GM19455 (cell line): ENCODE measurements around the gene AJAP1.
"Not testable (repeated sequence)": the region's sequence is repeated elsewhere in the genome, so short reads cannot be mapped to it uniquely, and the experiment has no call there.

ENCODE experiments used
- ATAC-seq: cut with Tn5 transposase; IDR thresholded peaks from one replicate; pipeline ENCODE4 v1.9.1; 2021; ENCODE audit not compliant: unreplicated experiment

The AJAP1 gene, protein sequence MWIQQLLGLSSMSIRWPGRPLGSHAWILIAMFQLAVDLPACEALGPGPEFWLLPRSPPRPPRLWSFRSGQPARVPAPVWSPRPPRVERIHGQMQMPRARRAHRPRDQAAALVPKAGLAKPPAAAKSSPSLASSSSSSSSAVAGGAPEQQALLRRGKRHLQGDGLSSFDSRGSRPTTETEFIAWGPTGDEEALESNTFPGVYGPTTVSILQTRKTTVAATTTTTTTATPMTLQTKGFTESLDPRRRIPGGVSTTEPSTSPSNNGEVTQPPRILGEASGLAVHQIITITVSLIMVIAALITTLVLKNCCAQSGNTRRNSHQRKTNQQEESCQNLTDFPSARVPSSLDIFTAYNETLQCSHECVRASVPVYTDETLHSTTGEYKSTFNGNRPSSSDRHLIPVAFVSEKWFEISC

GRCh38 chr1:4653796-4654725 lies at the start of gene AJAP1:
AJAP1 (plus strand) TSS chr1:4654609; CDS start chr1:4655426, 817 bp downstream.
- no peak for ATAC-seq

GRCh38 chr1:4605158-4605557 lies 49.3 kb upstream of the AJAP1 start:
- ATAC-seq = no peak

GRCh38 chr1:4611563-4612341 lies 42.7 kb upstream of the AJAP1 start:
- no peak for ATAC-seq

- no peak for ATAC-seq
Observed at GRCh38 chr1:4612991-4613390, 41.4 kb upstream of the AJAP1 start.

- no peak for ATAC-seq
Observed at GRCh38 chr1:4613606-4614370, 40.6 kb upstream of the AJAP1 start.

DNA sequence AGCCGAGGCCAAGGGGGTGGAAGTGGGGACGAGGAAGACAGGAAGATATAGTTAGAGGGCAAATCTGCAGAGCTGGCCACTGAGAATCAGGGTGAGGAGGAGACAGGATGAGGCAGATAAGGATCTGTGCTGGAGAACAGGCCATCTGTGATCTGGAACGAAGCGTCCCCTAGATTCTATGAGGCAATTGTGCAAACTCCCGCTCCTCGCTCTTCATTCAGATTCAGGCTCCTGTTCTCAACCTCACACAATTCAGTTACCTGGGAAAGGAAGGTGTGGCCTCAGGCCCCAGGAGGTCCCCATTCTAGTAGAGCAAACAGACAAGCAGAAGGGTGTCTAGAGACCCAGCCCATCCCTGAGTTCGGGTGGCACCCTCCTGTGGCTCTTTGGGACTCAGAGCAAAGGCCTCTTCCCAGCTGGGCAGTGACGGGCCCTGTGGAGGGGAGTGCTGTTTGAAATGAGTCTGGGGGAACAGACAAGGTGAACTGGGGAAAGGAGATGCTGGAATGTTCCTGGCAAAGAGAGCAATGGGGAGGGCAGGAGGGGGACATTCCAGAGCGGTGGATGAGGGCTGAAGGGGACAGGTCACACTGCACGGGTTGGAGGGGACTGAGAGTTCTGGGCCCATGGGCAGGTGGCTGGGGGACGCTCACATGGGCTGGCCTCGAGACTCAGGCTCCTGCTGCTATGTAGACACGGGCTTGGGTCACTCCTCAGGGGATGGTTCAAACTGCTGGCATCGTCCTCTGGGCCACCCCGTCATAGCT lies 39.9 kb upstream of the AJAP1 start:
- ATAC-seq = no peak

- no peak for ATAC-seq
Observed at GRCh38 chr1:4615138-4615470, 39.3 kb upstream of the AJAP1 start.

DNA sequence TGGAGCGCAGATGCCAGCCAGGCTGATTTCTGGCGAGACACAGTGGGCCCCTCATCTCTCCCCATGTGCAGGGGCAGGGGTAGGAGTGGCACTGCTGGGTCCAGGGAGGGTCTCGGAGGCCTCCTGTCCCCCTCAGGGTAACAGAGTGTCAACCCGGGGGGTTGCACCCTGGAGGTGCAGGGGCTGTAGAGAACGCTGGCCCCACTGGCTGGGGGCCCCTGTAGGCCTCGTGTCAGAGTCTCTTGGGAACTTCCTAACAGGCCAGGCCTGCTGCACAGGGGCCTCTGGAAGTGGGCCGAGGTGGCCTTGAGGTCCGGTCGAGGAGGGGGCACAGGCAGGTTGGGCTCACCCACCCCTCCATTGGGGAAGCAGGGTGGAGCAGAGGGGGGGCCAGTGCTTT lies 38.9 kb upstream of the AJAP1 start:
- ATAC-seq = no peak

- ATAC-seq = no peak
Observed at GRCh38 chr1:4616831-4617465, 37.5 kb upstream of the AJAP1 start.

DNA sequence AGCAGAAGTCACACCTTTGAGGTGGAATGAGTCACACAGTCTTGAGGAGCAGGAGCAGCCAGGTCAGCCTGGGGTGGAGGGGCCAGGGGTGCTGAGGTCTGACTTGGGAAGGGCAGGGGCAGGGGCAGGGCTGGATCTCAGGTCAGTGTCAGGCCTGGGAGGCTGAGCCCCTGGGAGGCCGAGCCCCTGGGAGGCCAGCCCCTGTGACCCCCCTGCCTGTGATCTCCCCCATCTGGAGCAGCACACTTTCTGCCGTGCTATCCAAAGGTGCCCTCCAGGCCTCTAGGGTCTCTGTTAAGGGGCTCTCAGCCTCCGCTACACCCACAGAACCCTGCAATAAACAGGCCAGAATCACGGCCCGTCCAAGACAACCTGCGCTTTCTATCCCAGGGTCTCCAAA lies 36.9 kb upstream of the AJAP1 start:
- no peak for ATAC-seq

GRCh38 chr1:4618827-4619226 lies 35.6 kb upstream of the AJAP1 start:
- not testable (repeated sequence) for ATAC-seq

DNA sequence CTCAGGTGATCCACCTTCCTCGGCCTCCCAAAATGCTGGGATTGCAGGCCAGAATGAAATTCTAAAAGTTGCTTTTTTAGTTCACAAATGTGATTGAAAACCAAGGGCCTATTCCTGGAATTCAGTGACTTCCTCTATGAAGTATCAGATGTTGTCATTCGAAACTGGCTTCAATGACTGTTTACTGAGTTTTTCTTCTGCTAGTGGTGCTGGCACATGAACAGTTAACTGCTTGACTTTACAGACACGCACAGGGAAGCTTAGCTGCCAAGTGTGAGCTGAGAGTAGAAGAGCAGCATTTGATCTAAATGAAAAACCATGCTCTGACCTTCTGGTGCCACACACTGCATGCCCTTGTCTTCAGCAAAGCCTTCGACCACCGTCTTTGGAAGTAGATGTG lies 32.8 kb upstream of the AJAP1 start:
- ATAC-seq = no peak

DNA sequence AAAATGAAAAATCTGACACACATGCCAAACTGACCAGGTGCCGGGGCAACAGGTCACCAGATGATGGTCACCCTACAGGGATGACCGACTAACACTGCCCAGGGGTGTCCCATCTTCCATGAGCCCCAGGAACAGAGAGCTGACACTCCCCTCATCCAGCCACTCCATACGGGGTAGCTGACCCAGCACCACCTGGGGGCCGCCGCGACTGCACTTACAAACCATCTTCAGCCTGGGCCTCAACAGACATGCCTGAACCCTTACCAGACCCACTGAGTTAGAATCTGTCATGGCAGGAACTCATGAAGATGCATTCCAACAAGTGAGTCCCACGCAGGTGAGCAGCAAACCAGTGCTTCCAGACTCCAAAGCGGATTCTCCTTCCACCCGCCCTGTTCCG lies 31.6 kb upstream of the AJAP1 start:
- ATAC-seq = no peak

GRCh38 chr1:4624141-4624715 lies 30.2 kb upstream of the AJAP1 start:
- no peak for ATAC-seq

- ATAC-seq = no peak
Observed at GRCh38 chr1:4624801-4625200, 29.6 kb upstream of the AJAP1 start.

GRCh38 chr1:4626061-4626460 lies 28.3 kb upstream of the AJAP1 start:
- no peak for ATAC-seq

- ATAC-seq = no peak
Observed at GRCh38 chr1:4626560-4627319, 27.7 kb upstream of the AJAP1 start.

DNA sequence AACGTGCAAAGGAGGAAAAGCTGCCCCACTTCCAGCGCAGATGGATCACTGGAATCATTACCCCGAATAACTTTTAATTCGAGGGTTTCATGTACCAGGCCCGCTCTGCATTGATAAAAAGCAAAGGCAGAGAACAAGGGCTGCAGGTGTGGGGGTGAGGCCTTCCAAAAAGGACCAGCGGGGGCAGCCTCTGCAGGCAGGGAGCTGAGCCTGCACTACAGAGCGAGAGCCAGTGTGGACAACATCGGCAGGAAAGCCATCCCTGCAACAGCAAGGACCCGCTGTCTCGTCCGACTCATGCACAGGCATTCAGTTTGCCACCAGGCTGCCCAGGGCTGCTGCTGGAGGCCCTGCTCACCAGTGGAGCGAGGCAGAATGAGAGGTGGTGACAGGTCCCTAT lies 27.1 kb upstream of the AJAP1 start:
- ATAC-seq = no peak
